ENCODE measurements around the gene OLFML3.
"Not testable (repeated sequence)": the region's sequence is repeated elsewhere in the genome, so short reads cannot be mapped to it uniquely, and the experiment has no call there.

OLFML3 gene

GRCh38 chr1:114000406-114000805 is 21.1 kb downstream of the OLFML3 start:
- H3K4me3 ChIP-seq (ENCODE audit: insufficient read length, low read depth) = no peak overlapping the region
- H3K27me3 ChIP-seq (ENCODE audit: insufficient read depth, insufficient read length) = no peaks in the 10 kb centered on the region
- H3K36me3 ChIP-seq (ENCODE audit: insufficient read depth, insufficient read length, low read length) = no peaks in the 10 kb centered on the region
- peaks cover 27% of the 10 kb centered on the region for H3K9me3 ChIP-seq (ENCODE audit: insufficient read depth, low read length)
- H3K4me1 ChIP-seq (ENCODE audit: insufficient read depth, insufficient read length) = peaks cover 7% of the 10 kb centered on the region
- no peak for DNase-seq (ENCODE audit: low read depth, low spot score)
- H3K9ac ChIP-seq (ENCODE audit: insufficient read length, low read depth) = no peak overlapping the region
- TF ChIP-seq ZNF274 (IDR thresholded peaks at IDR 0.05; ENCODE audit: low read depth, low read length) = no peak
- TF ChIP-seq SUZ12 (IDR thresholded peaks at IDR 0.05; ENCODE audit: extremely low read depth, insufficient read depth, insufficient read length) = no peak
- no peak for TF ChIP-seq YY1 (IDR thresholded peaks at IDR 0.05; ENCODE audit: insufficient read depth, insufficient read length)

DNA sequence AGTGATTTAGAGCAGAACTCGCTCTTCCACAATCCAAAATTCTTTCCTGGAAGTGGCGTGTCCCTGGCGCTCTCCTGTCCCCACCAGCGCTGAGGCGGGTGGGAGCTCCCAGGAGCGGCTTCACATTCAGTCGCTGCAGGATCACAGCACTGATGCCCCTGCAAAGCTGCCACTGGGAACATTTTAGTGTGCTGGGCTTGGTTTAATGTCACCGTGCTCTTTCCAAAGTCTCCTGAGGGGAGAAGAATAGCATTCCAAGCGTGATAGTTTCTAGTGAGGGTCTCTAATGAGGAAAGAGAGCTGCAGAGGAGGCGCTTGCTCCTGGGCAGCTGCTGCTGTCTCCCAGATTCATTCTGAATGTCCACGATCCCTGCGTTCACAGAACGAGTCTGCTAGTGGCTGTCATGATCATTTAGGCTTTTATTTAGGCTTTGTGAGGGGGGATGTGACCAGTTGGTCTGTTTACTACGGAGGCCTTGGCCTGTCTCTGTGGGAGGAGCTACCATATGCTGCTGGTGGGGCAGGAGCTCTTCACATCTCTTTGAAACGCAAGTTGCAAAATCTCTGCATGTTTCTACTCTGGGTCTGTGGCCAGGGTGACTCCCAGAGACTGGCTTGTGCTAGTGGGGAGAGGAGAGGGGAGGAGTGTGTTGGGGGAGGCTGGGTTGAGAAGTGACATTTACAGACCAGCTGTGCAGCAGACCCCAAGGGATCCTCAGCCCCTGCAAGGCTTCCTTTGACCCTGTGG is 23.4 kb downstream of the OLFML3 start:
- no peaks in the 10 kb centered on the region for H3K27me3 ChIP-seq (ENCODE audit: insufficient read depth, insufficient read length)
- H3K9ac ChIP-seq (ENCODE audit: insufficient read length, low read depth) = peak overlapping the region; percentile 53
- TF ChIP-seq YY1 (IDR thresholded peaks at IDR 0.05; ENCODE audit: insufficient read depth, insufficient read length) (no peak), SUZ12 (IDR thresholded peaks at IDR 0.05; ENCODE audit: extremely low read depth, insufficient read depth, insufficient read length) (no peak), ZNF274 (IDR thresholded peaks at IDR 0.05; ENCODE audit: low read depth, low read length) (no peak)
- no peak for DNase-seq (ENCODE audit: low read depth, low spot score)
- no peak overlapping the region for H3K4me3 ChIP-seq (ENCODE audit: insufficient read length, low read depth)
- H3K4me1 ChIP-seq (ENCODE audit: insufficient read depth, insufficient read length) = peaks cover 7% of the 10 kb centered on the region
- peaks cover 21% of the 10 kb centered on the region; the same call in 1 of the 2 replicates for H3K9me3 ChIP-seq (ENCODE audit: insufficient read depth, low read length)
- no peaks in the 10 kb centered on the region for H3K36me3 ChIP-seq (ENCODE audit: insufficient read depth, insufficient read length, low read length)

- Histone ChIP-seq H3K9ac (ENCODE audit: insufficient read length, low read depth) (peak overlapping the region; percentile 44), H3K4me1 (ENCODE audit: insufficient read depth, insufficient read length) (peaks cover 7% of the 10 kb centered on the region), H3K9me3 (ENCODE audit: insufficient read depth, low read length) (peaks cover 21% of the 10 kb centered on the region; the same call in 1 of the 2 replicates), H3K27me3 (ENCODE audit: insufficient read depth, insufficient read length) (no peaks in the 10 kb centered on the region), H3K4me3 (ENCODE audit: insufficient read length, low read depth) (no peak overlapping the region), H3K36me3 (ENCODE audit: insufficient read depth, insufficient read length, low read length) (no peaks in the 10 kb centered on the region)
- DNase-seq (ENCODE audit: low read depth, low spot score) = no peak
- no peak for TF ChIP-seq YY1 (IDR thresholded peaks at IDR 0.05; ENCODE audit: insufficient read depth, insufficient read length)
- TF ChIP-seq SUZ12 (IDR thresholded peaks at IDR 0.05; ENCODE audit: extremely low read depth, insufficient read depth, insufficient read length) = no peak
- no peak for TF ChIP-seq ZNF274 (IDR thresholded peaks at IDR 0.05; ENCODE audit: low read depth, low read length)
These were observed 24.2 kb downstream of the OLFML3 start for GRCh38 chr1:114003431-114003830.

DNA sequence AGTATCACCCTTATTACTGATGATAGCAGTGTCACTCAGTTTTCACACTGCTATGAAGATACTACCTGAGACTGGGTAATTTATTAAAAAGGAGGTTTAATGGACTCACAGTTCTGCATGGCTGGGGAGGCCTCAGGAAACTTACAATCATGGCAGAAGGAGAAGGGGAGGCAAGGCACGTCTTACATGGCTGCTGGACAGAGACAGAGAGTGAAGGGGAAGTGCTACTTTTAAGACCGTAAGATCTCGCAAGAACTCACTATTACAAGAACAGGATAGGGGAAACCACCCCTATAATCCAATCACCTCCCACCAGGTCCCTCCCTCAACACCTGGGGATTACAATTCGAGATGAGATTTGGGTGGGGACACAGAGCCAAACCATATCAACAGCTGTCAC is 27.6 kb downstream of the OLFML3 start:
- not testable (repeated sequence) for H3K36me3 ChIP-seq (ENCODE audit: insufficient read depth, insufficient read length, low read length); H3K27me3 ChIP-seq (ENCODE audit: insufficient read depth, insufficient read length); DNase-seq (ENCODE audit: low read depth, low spot score); H3K4me3 ChIP-seq (ENCODE audit: insufficient read length, low read depth); H3K9ac ChIP-seq (ENCODE audit: insufficient read length, low read depth); H3K4me1 ChIP-seq (ENCODE audit: insufficient read depth, insufficient read length)
- peaks cover 21% of the 10 kb centered on the region; the same call in 1 of the 2 replicates for H3K9me3 ChIP-seq (ENCODE audit: insufficient read depth, low read length)

DNA sequence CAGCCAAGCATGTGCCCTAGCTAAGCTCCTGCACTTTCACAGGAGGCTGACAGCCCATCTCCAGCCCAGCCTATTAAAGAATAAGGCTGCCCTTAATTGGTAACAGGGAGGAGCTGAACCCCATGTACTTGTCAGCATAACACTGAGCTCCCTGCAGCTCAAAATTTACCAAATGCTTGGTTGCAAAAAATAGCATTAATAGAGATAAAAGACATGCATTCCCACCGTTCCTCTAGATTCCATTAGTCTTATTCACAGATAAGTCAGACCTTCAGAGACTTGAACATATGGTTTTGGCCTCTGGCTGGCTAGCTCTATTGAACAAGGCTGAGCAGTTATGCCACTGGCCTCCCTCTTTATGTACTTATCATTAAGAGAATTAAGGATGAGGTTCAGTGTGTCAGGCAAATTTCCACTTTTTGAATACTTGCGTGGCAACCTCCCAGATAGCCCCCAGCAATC is 29.2 kb downstream of the OLFML3 start:
- DNase-seq (ENCODE audit: low read depth, low spot score) = no peak
- Histone ChIP-seq H3K27me3 (ENCODE audit: insufficient read depth, insufficient read length) (no peaks in the 10 kb centered on the region), H3K4me1 (ENCODE audit: insufficient read depth, insufficient read length) (no peaks in the 10 kb centered on the region), H3K36me3 (ENCODE audit: insufficient read depth, insufficient read length, low read length) (no peaks in the 10 kb centered on the region), H3K9me3 (ENCODE audit: insufficient read depth, low read length) (peaks cover 21% of the 10 kb centered on the region; the same call in 1 of the 2 replicates), H3K9ac (ENCODE audit: insufficient read length, low read depth) (no peak overlapping the region), H3K4me3 (ENCODE audit: insufficient read length, low read depth) (no peak overlapping the region)
- TF ChIP-seq SUZ12 (IDR thresholded peaks at IDR 0.05; ENCODE audit: extremely low read depth, insufficient read depth, insufficient read length) = no peak
- no peak for TF ChIP-seq ZNF274 (IDR thresholded peaks at IDR 0.05; ENCODE audit: low read depth, low read length)
- TF ChIP-seq YY1 (IDR thresholded peaks at IDR 0.05; ENCODE audit: insufficient read depth, insufficient read length) = no peak

GRCh38 chr1:114008993-114009392 is 29.7 kb downstream of the OLFML3 start:
- TF ChIP-seq ZNF274 (IDR thresholded peaks at IDR 0.05; ENCODE audit: low read depth, low read length) = no peak
- TF ChIP-seq YY1 (IDR thresholded peaks at IDR 0.05; ENCODE audit: insufficient read depth, insufficient read length) = no peak
- no peak for TF ChIP-seq SUZ12 (IDR thresholded peaks at IDR 0.05; ENCODE audit: extremely low read depth, insufficient read depth, insufficient read length)
- Histone ChIP-seq H3K4me3 (ENCODE audit: insufficient read length, low read depth) (no peak overlapping the region), H3K36me3 (ENCODE audit: insufficient read depth, insufficient read length, low read length) (no peaks in the 10 kb centered on the region), H3K9me3 (ENCODE audit: insufficient read depth, low read length) (peaks cover 21% of the 10 kb centered on the region; the same call in 1 of the 2 replicates), H3K27me3 (ENCODE audit: insufficient read depth, insufficient read length) (no peaks in the 10 kb centered on the region), H3K9ac (ENCODE audit: insufficient read length, low read depth) (no peak overlapping the region), H3K4me1 (ENCODE audit: insufficient read depth, insufficient read length) (no peaks in the 10 kb centered on the region)
- DNase-seq (ENCODE audit: low read depth, low spot score) = no peak

- TF ChIP-seq YY1 (IDR thresholded peaks at IDR 0.05; ENCODE audit: insufficient read depth, insufficient read length) (no peak), ZNF274 (IDR thresholded peaks at IDR 0.05; ENCODE audit: low read depth, low read length) (no peak), SUZ12 (IDR thresholded peaks at IDR 0.05; ENCODE audit: extremely low read depth, insufficient read depth, insufficient read length) (no peak)
- Histone ChIP-seq H3K9ac (ENCODE audit: insufficient read length, low read depth) (no peak overlapping the region), H3K4me1 (ENCODE audit: insufficient read depth, insufficient read length) (no peaks in the 10 kb centered on the region), H3K9me3 (ENCODE audit: insufficient read depth, low read length) (peaks cover 18% of the 10 kb centered on the region; the same call in 1 of the 2 replicates), H3K27me3 (ENCODE audit: insufficient read depth, insufficient read length) (no peaks in the 10 kb centered on the region), H3K36me3 (ENCODE audit: insufficient read depth, insufficient read length, low read length) (no peaks in the 10 kb centered on the region), H3K4me3 (ENCODE audit: insufficient read length, low read depth) (no peak overlapping the region)
- no peak for DNase-seq (ENCODE audit: low read depth, low spot score)
These were observed 30.1 kb downstream of the OLFML3 start for GRCh38 chr1:114009393-114009792.

All from NT2/D1 (cell line).